Left ventricle myocardium inferior (tissue), 1 donor: ENCODE results near the gene BIVM. TPM values are rescaled to one million over a fixed set of nuclear protein-coding genes. Genes with fewer than 3 reads are reported as not detected.
A peak's percentile ranks its signal among the peaks of the same experiment; 100 is the strongest.

ENCODE experiments used
- DNase-seq: peaks from one replicate; pipeline ENCODE4 v3.0.0-alpha.2; 2020
- H3K27ac ChIP-seq: fragments of 200-600 bp; replicated peaks from 2 replicates; pipeline ENCODE4 v1.8.0; 2021
- H3K27me3 ChIP-seq: fragments of 200-600 bp; 2 replicates; pipeline ENCODE4 v1.8.0; 2021; ENCODE audit warnings: low read depth
- H3K36me3 ChIP-seq: fragments of 200-600 bp; 2 replicates; pipeline ENCODE4 v1.8.0; 2021
- H3K4me1 ChIP-seq: fragments of 200-600 bp; 2 replicates; pipeline ENCODE4 v1.8.0; 2021
- H3K4me3 ChIP-seq: fragments of 200-600 bp; 2 replicates; pipeline ENCODE4 v1.8.0; 2021; ENCODE audit warnings: mild to moderate bottlenecking, moderate library complexity
- H3K9me3 ChIP-seq: fragments of 200-600 bp; replicated peaks from 2 replicates; pipeline ENCODE4 v1.8.0; 2021
- CTCF ChIP-seq: fragments of 200-600 bp; IDR thresholded peaks from 2 replicates; pipeline ENCODE4 v1.8.0; 2021; ENCODE audit warnings: antibody characterized with exemption, mild to moderate bottlenecking, borderline replicate concordance
- intact Hi-C: fragments of 100-400 bp; cut with micrococcal nuclease; formaldehyde crosslinking; loops from one replicate; pipeline ENCODE4 v1.11.0; 2022
- long read RNA-seq: library from polyadenylated mRNA; unstranded; transcript quantifications from one replicate; pipeline ENCODE4 v2.0.0, GENCODE V29; 2021
- total RNA-seq: library from RNA; stranded (reverse); fragmentation: NEBNext Ultra II Directional; extraction: Animal tissue kit (Norgen Biotek cat#: 25700); gene quantifications from one replicate; pipeline ENCODE4 v1.2.1, GENCODE V29; 2021
- donor health status: DM: no; HTN: yes; CAD: no; lungs with severe emphysema.

Gene BIVM
- 37.5 TPM for total RNA-seq
- long read RNA-seq, partial matches to known transcripts, result 1 of 80 reads
- long read RNA-seq, other reads (novel, unspliced or antisense), result 76 of 80 reads

GRCh38 chr13:102798581-102799425, at the start of gene BIVM, which contains the start of gene POGLUT2:
Gene BIVM (plus strand): TSS chr13:102799119. CDS start chr13:102807268, 8,149 bp downstream.
Gene POGLUT2 (minus strand): TSS chr13:102798976. CDS start chr13:102798670, 306 bp downstream.
- Histone ChIP-seq H3K27ac (peak within 1 kb of the TSS; percentile 95), H3K9me3 (no peaks in the 10 kb centered on the region), H3K27me3 (no peaks in the 10 kb centered on the region), H3K4me3 (peak within 1 kb of the TSS; percentile 92), H3K4me1 (peaks cover 61% of the 10 kb centered on the region), H3K36me3 (peaks cover 6% of the 10 kb centered on the region)
- no peak for TF ChIP-seq CTCF
- intact Hi-C loops, result loop anchor here (10.0 kb wide), 1 partner anchor 204 kb away; the partner anchor contains the start of gene TPP2
- DNase-seq, result peak; percentile 90

- peaks cover 6% of the 10 kb centered on the region for H3K36me3 ChIP-seq
- intact Hi-C loops, result no loop called here
Observed at GRCh38 chr13:102751886-102752285, 47.0 kb upstream of the BIVM start.

GRCh38 chr13:102757006-102757405, 41.9 kb upstream of the BIVM start:
- Histone ChIP-seq H3K4me3 (no peak overlapping the region), H3K4me1 (peaks cover 8% of the 10 kb centered on the region), H3K27ac (no peak overlapping the region), H3K9me3 (peaks cover 14% of the 10 kb centered on the region), H3K36me3 (no peaks in the 10 kb centered on the region), H3K27me3 (no peaks in the 10 kb centered on the region)
- no peak for DNase-seq
- TF ChIP-seq CTCF, result no peak
- intact Hi-C loops, result no loop called here

More at GRCh38 chr13:102751886-102752285, 47.0 kb upstream of the BIVM start:
- DNase-seq, result no peak
- peaks cover 37% of the 10 kb centered on the region for H3K9me3 ChIP-seq
- H3K27me3 ChIP-seq, result no peaks in the 10 kb centered on the region
- H3K4me1 ChIP-seq, result no peaks in the 10 kb centered on the region
- no peak for TF ChIP-seq CTCF
- no peak overlapping the region for H3K27ac ChIP-seq
- H3K4me3 ChIP-seq, result no peak overlapping the region

- Histone ChIP-seq H3K9me3 (no peaks in the 10 kb centered on the region), H3K27me3 (no peaks in the 10 kb centered on the region), H3K4me3 (no peak overlapping the region), H3K36me3 (no peaks in the 10 kb centered on the region), H3K4me1 (peaks cover 8% of the 10 kb centered on the region), H3K27ac (no peak overlapping the region)
- no peak for DNase-seq
- intact Hi-C loops, result no loop called here
- no peak for TF ChIP-seq CTCF
Observed at GRCh38 chr13:102758842-102759241, 40.1 kb upstream of the BIVM start.

- intact Hi-C loops, result no loop called here
- no peak for TF ChIP-seq CTCF
- no peaks in the 10 kb centered on the region for H3K9me3 ChIP-seq
- peaks cover 8% of the 10 kb centered on the region for H3K4me1 ChIP-seq
- H3K4me3 ChIP-seq, result no peak overlapping the region
- no peak overlapping the region for H3K27ac ChIP-seq
- no peak for DNase-seq
- H3K36me3 ChIP-seq, result peaks cover 6% of the 10 kb centered on the region
- H3K27me3 ChIP-seq, result no peaks in the 10 kb centered on the region
Observed at GRCh38 chr13:102761071-102761470, 37.8 kb upstream of the BIVM start.
